NOMO-1 (cell line): ENCODE results near the gene ERMARD.

Experiments
- DNase-seq, 2 experiments: peaks; one replicate each; lab custom pipeline; 2025; ENCODE audit not compliant: unreplicated experiment in 2 of 2; lab: John Stamatoyannopoulos, UW

ERMARD gene

DNA sequence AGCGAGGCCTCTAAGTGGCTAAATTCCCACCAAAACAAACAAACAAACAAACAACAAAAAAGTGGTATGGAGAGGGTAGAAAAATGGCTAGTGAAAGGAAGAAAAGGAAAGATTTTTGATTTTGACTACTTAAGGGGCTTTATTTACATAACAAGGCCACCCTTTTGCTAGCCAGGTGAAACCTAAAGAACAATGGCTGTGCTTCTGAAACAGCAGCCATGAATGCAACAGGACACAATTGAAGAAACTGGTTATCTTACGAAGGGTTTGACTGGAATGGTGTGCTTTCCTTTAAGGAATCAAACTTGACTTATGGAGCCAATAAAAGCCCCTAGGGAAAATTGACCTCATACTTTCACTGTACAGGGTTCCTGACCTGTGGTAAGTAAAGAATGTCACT lies 68.9 kb downstream of the ERMARD start:
- no peak for DNase-seq

DNA sequence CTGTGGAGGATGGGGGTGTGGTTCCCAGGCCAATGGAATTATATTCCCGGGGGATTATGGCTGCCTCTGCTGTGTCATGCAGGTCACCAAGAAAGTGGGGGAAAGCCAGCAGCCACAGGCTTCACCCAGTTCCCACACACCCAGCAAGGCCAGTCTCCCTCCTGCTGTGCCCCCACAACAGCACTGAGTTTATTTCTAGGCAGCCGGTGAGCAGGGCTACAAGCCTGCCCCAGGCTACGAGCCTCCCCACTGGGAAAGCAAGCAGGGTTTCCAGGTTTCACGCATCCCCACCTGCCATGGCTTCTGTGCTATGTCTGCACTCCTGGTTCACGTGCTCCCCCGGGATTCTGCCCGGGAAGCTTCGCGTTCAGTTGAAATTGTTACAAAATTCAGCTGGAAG lies 72.6 kb downstream of the ERMARD start:
- no peak for DNase-seq

DNA sequence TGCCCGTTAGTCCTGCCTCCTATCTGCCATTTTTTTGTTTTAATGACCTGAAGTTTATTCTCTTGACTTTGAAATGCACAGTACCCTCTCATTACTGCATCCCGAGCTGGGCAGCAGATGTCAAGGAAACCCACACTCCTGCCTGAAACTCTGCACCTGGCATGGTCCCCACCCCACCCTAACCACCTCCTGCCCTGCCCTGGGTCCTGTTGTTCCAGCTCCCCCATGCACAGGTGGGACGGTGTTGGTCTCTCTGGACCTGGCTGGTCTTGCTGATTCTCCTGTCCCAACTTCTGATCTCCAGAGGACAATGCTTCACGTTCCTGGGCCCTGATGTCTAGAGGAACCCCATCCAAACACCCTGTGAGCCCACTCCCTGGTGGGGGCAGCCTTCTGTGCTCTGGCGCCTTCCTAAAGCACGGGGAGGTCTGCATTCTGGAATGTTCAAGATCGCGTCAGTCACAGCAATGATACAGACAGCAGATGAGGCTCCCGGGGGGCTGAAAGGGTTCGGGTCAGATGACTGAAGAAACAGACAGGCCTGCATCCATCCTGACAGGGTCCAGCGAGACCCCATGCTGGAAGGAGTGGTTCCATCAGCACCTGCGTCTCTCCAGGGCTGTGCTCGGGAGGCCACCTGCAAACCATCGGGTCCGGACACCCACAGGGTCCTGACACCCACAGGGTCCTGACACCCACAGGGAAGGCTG lies 73.6 kb downstream of the ERMARD start:
- no peak for DNase-seq

DNA sequence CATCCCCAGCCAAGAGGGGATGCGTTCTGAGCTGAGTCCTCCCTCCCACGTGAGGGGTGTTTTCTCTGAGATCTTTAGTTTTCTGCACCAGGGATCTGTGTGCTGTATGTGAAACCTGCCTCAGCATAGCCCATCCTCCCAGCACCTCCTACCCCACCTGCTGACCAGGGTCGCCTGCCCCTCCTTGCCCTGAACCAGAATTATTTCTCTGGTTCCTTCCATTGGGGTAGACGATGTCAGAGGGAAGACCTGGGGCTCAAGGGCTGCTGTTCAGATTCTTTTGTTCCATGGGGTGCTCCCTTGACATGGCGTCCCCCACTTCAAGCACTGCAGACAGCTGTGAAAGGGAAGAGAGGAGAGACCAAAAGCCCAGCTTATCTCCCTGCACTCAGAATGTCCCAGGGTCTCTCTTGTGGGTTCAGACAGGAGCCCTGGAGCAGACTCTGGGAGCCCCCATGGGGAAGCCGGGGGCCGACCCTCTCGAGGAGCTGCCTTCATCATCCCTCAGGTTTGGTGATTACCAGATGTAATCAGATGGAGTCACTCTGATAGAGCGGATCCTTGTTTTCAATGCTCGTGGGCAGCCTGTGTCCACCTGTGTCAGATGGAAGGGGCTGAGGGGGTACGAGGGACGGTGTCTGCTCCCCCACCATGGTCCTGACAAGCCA lies 74.3 kb downstream of the ERMARD start:
- DNase-seq = no peak

GRCh38 chr6:169826697-169827096 lies 75.3 kb downstream of the ERMARD start:
- DNase-seq = no peak

DNA sequence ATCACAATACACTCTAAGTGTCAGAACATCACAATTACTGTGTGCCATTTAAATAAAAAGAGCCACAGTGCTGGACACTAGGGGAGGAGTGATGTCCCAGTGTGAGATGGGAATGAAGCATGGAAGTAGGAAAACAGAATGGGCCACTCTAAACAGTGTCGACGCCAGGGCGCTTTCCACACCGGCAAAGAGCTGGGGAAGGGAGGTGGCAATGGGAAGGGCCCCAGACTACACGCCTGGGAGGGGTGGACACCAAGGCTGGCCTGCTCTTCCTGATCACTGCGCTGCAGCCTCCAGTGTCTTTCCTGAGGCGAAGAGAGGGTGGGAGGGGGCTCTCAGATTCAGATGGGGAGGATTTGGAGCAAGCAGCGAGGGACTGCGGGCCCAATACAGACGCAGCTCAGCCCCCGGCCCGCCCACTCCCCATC lies 75.9 kb downstream of the ERMARD start:
- no peak for DNase-seq

- no peak for DNase-seq
These were observed 76.8 kb downstream of the ERMARD start for GRCh38 chr6:169828176-169828575.

- no peak for DNase-seq
These were observed 78.4 kb downstream of the ERMARD start for GRCh38 chr6:169829786-169830185.

DNA sequence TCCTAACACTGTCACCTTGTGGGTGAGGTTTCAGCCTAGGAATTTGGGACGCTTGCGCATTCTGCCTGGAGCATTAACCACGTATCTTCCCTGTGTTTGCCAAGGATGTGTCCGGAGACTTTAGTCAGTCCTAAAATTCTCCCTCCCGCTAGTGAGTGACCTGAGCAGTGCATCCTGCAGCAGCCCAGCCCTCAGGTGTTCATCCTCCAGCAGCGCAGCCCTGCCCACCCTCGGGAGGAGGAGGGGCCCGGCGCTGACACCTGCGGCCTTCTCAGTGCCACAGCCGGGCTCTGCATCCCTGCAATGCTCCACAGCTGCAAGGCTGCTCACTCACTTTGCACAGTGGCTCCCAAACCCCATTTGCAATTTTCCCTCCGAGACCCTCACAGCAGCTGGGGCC lies 79.5 kb downstream of the ERMARD start:
- no peak for DNase-seq
